ENCODE results near the gene DDO.

Gene DDO

DNA sequence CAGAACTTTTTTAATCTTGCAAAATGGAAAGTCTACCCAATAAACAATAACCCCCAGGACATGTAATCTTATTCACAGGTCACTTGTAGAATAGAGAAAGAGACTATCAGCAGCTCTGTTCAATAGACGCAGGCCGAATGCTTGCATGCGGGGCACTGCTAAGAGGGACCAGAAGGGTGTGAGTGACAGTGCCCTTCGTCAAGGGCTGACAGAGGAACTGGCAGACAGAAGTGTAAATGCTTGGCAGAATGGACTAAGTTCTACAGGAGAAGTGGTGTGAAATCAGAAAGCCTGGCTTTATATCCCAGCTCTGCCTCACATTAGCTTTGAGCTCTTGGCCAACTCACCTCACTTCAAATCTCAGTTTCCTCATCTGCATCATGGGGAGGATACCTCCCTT is 21.0 kb downstream of the DDO start:
- peaks cover 29% of the 10 kb centered on the region for H3K4me1 Mint-ChIP-seq
- H3K9me3 Mint-ChIP-seq: no peaks in the 10 kb centered on the region
- TF ChIP-seq, protein P1, sequence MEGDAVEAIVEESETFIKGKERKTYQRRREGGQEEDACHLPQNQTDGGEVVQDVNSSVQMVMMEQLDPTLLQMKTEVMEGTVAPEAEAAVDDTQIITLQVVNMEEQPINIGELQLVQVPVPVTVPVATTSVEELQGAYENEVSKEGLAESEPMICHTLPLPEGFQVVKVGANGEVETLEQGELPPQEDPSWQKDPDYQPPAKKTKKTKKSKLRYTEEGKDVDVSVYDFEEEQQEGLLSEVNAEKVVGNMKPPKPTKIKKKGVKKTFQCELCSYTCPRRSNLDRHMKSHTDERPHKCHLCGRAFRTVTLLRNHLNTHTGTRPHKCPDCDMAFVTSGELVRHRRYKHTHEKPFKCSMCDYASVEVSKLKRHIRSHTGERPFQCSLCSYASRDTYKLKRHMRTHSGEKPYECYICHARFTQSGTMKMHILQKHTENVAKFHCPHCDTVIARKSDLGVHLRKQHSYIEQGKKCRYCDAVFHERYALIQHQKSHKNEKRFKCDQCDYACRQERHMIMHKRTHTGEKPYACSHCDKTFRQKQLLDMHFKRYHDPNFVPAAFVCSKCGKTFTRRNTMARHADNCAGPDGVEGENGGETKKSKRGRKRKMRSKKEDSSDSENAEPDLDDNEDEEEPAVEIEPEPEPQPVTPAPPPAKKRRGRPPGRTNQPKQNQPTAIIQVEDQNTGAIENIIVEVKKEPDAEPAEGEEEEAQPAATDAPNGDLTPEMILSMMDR (IDR thresholded peaks at IDR 0.05): no peak
- no peak overlapping the region for H3K27ac Mint-ChIP-seq
- H3K36me3 Mint-ChIP-seq (ENCODE audit: low read depth): no peaks in the 10 kb centered on the region
- peaks cover 11% of the 10 kb centered on the region for H3K27me3 Mint-ChIP-seq (ENCODE audit: low read depth, poor library complexity)
- no peak overlapping the region for H3K4me3 Mint-ChIP-seq
- DNase-seq: no peak

DNA sequence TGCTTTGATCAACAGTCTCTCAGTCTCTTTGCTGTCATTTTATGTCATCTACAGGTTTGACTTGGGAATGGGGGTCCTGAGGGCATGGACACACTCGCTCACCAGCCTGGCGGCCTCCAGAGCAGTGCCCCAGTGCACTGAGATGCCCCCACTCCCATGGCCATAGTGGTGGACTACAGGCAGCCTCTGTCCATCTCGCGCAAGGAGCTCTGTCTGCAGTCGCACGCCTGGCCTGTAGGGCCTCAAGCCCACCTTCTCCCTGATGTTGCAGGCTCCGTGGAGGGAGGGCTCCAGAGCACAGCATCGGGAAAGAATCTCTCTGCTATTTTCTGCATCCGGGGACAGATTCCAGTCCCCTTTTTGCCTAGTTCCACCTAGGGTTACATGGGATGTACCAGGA is 22.6 kb downstream of the DDO start:
- TF ChIP-seq, protein P1 (IDR thresholded peaks at IDR 0.05): no peak
- DNase-seq: no peak
- Mint-ChIP-seq H3K27me3 (ENCODE audit: low read depth, poor library complexity) (peaks cover 6% of the 10 kb centered on the region), H3K4me3 (no peak overlapping the region), H3K27ac (no peak overlapping the region), H3K9me3 (no peaks in the 10 kb centered on the region), H3K36me3 (ENCODE audit: low read depth) (no peaks in the 10 kb centered on the region), H3K4me1 (peaks cover 31% of the 10 kb centered on the region)

DNA sequence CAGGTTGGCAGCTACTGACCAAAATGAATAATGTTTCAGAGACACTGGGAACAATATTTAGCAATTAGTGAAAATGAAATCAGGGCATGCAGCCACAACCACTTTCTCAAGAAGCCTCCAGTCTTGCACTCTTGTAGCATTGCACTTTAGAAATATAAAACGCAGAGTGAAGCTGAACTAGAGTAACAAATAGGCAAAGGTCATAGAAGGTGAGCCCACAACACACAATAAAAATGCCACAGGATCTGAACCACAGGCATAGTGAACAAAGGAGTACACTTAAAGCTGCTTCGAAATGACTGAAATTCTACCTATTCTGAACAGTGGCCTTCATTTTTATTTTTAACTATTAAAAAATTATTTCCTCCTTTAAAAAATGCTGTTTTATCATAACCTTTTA is 25.0 kb downstream of the DDO start:
- no peaks in the 10 kb centered on the region for H3K36me3 Mint-ChIP-seq (ENCODE audit: low read depth)

DNA sequence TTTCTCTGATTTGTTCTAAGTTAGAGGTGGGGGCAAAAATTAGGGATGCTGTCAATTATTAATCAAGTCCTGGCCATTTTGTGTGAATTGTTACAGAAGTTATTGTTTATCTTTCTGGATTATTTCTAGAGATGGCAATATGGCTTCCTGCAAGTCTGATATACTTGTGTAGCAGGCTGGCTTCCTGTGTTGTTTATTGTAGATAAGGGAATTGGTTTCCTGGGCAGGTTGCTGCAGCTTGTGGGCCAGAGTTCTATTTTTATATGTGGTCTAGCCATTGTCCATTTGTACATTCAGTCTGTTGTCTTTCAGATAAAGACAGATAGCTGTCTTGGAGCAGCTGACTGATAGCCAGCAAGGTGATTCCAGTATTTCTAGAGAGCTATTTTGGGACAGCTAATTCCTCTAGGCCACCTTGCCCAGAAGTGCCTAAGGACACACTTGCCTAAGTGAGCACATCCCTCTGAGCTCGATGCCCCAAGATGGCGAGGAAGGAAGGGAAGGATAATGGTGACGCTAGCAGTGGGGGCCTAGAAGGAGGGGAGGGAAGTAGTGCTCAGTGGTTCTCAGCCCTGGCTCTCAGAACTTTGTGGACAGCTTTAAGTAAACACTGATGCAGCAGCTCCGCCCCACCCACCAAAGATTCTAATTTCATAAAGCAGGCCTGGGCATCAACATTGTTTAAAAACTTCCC is 25.5 kb downstream of the DDO start:
- H3K4me1 Mint-ChIP-seq: peaks cover 34% of the 10 kb centered on the region
- TF ChIP-seq, protein P1 (IDR thresholded peaks at IDR 0.05): no peak
- no peak overlapping the region for H3K27ac Mint-ChIP-seq
- no peaks in the 10 kb centered on the region for H3K9me3 Mint-ChIP-seq
- H3K36me3 Mint-ChIP-seq (ENCODE audit: low read depth): no peaks in the 10 kb centered on the region
- H3K4me3 Mint-ChIP-seq: no peak overlapping the region
- peaks cover 9% of the 10 kb centered on the region for H3K27me3 Mint-ChIP-seq (ENCODE audit: low read depth, poor library complexity)
- DNase-seq: no peak

More for the DNA sequence above, 25.0 kb downstream of the DDO start:
- Mint-ChIP-seq H3K4me3 (no peak overlapping the region), H3K4me1 (peaks cover 34% of the 10 kb centered on the region), H3K27ac (no peak overlapping the region), H3K9me3 (no peaks in the 10 kb centered on the region), H3K27me3 (ENCODE audit: low read depth, poor library complexity) (peaks cover 9% of the 10 kb centered on the region)
- TF ChIP-seq, protein P1 (IDR thresholded peaks at IDR 0.05): no peak
- no peak for DNase-seq

DNA sequence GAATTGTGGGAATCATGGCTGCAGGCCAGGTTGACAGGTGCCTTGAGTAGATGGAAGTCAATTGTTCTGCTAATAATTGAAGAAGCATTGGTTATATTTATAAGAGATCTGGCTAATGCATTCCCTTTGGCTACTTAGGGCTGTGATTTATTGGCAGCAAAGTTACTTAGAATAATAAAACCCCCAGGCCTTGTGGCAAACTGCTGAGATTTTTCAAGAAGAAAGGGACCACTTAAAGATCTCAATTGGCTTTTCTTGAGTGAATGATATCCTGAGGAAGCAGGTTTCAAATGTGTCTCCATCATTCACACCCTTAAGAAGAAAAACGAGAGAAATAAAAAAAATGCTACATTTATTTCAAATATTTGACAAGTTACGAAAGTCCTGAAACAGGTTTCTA is 27.4 kb downstream of the DDO start:
- H3K9me3 Mint-ChIP-seq: peaks cover 8% of the 10 kb centered on the region
- peaks cover 34% of the 10 kb centered on the region for H3K4me1 Mint-ChIP-seq
- H3K4me3 Mint-ChIP-seq: no peak overlapping the region
- H3K36me3 Mint-ChIP-seq (ENCODE audit: low read depth): no peaks in the 10 kb centered on the region
- TF ChIP-seq, protein P1 (IDR thresholded peaks at IDR 0.05): no peak
- H3K27ac Mint-ChIP-seq: no peak overlapping the region
- no peak for DNase-seq
- H3K27me3 Mint-ChIP-seq (ENCODE audit: low read depth, poor library complexity): peaks cover 6% of the 10 kb centered on the region

DNA sequence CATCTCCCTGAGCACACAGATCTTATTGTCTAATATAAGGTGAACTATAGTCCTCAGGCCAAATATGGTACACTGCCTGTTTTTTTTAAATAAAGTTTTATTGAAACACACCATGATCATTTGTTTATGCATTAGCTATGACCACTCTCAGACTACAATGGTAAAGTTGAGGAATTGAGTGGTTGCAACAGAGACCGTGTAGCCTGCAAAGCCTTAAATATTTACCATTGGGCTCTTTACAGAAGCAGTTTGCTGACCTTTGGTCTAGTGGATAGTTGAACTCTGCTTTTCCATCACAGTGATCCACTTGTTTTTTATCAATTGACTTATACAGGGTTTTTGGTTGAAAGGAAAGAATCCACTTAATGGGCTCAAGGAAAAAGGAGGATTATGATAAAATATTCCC is 29.9 kb downstream of the DDO start:
- H3K27me3 Mint-ChIP-seq (ENCODE audit: low read depth, poor library complexity): peaks cover 4% of the 10 kb centered on the region
- H3K4me3 Mint-ChIP-seq: no peak overlapping the region
- peaks cover 32% of the 10 kb centered on the region for H3K9me3 Mint-ChIP-seq
- no peaks in the 10 kb centered on the region for H3K36me3 Mint-ChIP-seq (ENCODE audit: low read depth)
- no peak for DNase-seq
- H3K27ac Mint-ChIP-seq: no peak overlapping the region
- TF ChIP-seq, protein P1 (IDR thresholded peaks at IDR 0.05): no peak
- H3K4me1 Mint-ChIP-seq: peaks cover 29% of the 10 kb centered on the region

Data from nephron progenitor cell (in vitro differentiated cells).